ENCODE results near the gene NCR1.
A peak's percentile ranks its signal among the peaks of the same experiment; 100 is the strongest.
"Not testable (repeated sequence)": the region's sequence is repeated elsewhere in the genome, so short reads cannot be mapped to it uniquely, and the experiment has no call there.

The NCR1 gene

GRCh38 chr19:54905803-54906511 is at the start of gene NCR1:
Gene NCR1, plus strand, starts transcription at chr19:54906148. Its CDS starts 40 bp downstream, at chr19:54906188.
- peak; percentile 63 for DNase-seq

- not testable (repeated sequence) for DNase-seq
Observed at GRCh38 chr19:54858476-54858875, 47.5 kb upstream of the NCR1 start.

GRCh38 chr19:54859421-54859820 is 46.5 kb upstream of the NCR1 start:
- DNase-seq: not testable (repeated sequence)

- DNase-seq: not testable (repeated sequence)
Observed at GRCh38 chr19:54863459-54863858, 42.5 kb upstream of the NCR1 start.

- no peak for DNase-seq
Observed at GRCh38 chr19:54871696-54872095, 34.3 kb upstream of the NCR1 start.

GRCh38 chr19:54873990-54874389 is 32.0 kb upstream of the NCR1 start, which contains the start of gene FCAR:
Gene FCAR, plus strand, starts transcription at chr19:54874235. Its CDS starts 55 bp downstream, at chr19:54874290.
- no peak for DNase-seq

- peak; percentile 39 for DNase-seq
Observed at GRCh38 chr19:54875506-54875905, 30.4 kb upstream of the NCR1 start.

- no peak for DNase-seq
Observed at GRCh38 chr19:54877471-54877870, 28.5 kb upstream of the NCR1 start.

- DNase-seq: no peak
Observed at GRCh38 chr19:54881884-54882283, 24.1 kb upstream of the NCR1 start.

GRCh38 chr19:54882758-54883157 is 23.2 kb upstream of the NCR1 start:
- DNase-seq: peak; percentile 65

- no peak for DNase-seq
Observed at GRCh38 chr19:54883228-54883627, 22.7 kb upstream of the NCR1 start.

GRCh38 chr19:54888239-54888638 is 17.7 kb upstream of the NCR1 start:
- no peak for DNase-seq

GRCh38 chr19:54889566-54889965 is 16.4 kb upstream of the NCR1 start:
- no peak for DNase-seq

- no peak for DNase-seq
Observed at GRCh38 chr19:54893406-54893805, 12.5 kb upstream of the NCR1 start.

- not testable (repeated sequence) for DNase-seq
Observed at GRCh38 chr19:54894106-54894505, 11.8 kb upstream of the NCR1 start.

GRCh38 chr19:54896036-54896435 is 9.9 kb upstream of the NCR1 start:
- no peak for DNase-seq

GRCh38 chr19:54898685-54899084 is 7.3 kb upstream of the NCR1 start:
- not testable (repeated sequence) for DNase-seq

- DNase-seq: not testable (repeated sequence)
Observed at GRCh38 chr19:54899646-54900045, 6.3 kb upstream of the NCR1 start.

- DNase-seq: not testable (repeated sequence)
Observed at GRCh38 chr19:54901153-54901552, 4.8 kb upstream of the NCR1 start.

GRCh38 chr19:54902061-54902460 is 3.9 kb upstream of the NCR1 start:
- DNase-seq: no peak

- no peak for DNase-seq
Observed at GRCh38 chr19:54903303-54903702, 2.6 kb upstream of the NCR1 start.

- DNase-seq: not testable (repeated sequence)
Observed at GRCh38 chr19:54904261-54904660, 1.7 kb upstream of the NCR1 start.

GRCh38 chr19:54905421-54905802 is 536 bp upstream of the NCR1 start:
- DNase-seq: peak; percentile 61

- no peak for DNase-seq
Observed at GRCh38 chr19:54906819-54907218, 871 bp downstream of the NCR1 start.

GRCh38 chr19:54907899-54908298 is 2.0 kb downstream of the NCR1 start:
- not testable (repeated sequence) for DNase-seq
